Neural cell (in vitro differentiated cells): ENCODE measurements around the gene NME7.

Source experiments
- EP300 ChIP-seq: fragments of 450-650 bp; conservative IDR thresholded peaks from 2 replicates; pipeline ENCODE4 v1.6.1; 2014; ENCODE audit warnings: antibody characterized with exemption, mild to moderate bottlenecking, moderate library complexity; ENCODE audit not compliant: poor library complexity, severe bottlenecking
- EZH2 ChIP-seq: fragments of 200-600, 300-800 bp; shearing (Covaris generic), sonication (generic); IDR thresholded peaks from 2 replicates; pipeline ENCODE4 v1.6.1; 2014; ENCODE audit warnings: antibody characterized with exemption, low read length, borderline replicate concordance, mild to moderate bottlenecking; ENCODE audit not compliant: insufficient read depth, poor library complexity, severe bottlenecking
- POLR2AphosphoS5 ChIP-seq: IDR thresholded peaks from 2 replicates; pipeline ENCODE4 v1.6.1; 2012
- TF ChIP-seq, protein P1 (sequence below): fragments of 450-650 bp; IDR thresholded peaks from 2 replicates; pipeline ENCODE4 v1.5.1; 2014; ENCODE audit warnings: antibody characterized with exemption, mild to moderate bottlenecking, moderate library complexity; ENCODE audit not compliant: poor library complexity, severe bottlenecking

DNA sequence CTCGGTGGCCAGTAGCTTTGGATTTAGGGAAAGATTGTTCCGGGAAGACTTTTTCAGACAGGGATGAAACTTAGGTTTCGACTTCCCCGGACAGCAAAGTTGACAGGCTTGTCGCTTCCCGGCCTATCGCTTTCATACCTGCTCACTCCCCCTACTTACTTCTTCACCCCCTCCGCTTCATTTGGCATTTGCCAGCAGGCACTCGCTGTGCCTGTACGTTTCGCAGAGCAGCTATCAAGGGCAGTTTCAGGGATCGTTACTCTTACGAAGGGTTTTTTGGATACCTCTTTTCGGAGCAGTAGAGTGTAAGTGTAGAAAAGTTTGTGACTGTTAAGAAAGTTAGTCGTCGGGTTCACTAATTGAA lies 791 bp upstream of the NME7 start:
- TF ChIP-seq, protein P1, sequence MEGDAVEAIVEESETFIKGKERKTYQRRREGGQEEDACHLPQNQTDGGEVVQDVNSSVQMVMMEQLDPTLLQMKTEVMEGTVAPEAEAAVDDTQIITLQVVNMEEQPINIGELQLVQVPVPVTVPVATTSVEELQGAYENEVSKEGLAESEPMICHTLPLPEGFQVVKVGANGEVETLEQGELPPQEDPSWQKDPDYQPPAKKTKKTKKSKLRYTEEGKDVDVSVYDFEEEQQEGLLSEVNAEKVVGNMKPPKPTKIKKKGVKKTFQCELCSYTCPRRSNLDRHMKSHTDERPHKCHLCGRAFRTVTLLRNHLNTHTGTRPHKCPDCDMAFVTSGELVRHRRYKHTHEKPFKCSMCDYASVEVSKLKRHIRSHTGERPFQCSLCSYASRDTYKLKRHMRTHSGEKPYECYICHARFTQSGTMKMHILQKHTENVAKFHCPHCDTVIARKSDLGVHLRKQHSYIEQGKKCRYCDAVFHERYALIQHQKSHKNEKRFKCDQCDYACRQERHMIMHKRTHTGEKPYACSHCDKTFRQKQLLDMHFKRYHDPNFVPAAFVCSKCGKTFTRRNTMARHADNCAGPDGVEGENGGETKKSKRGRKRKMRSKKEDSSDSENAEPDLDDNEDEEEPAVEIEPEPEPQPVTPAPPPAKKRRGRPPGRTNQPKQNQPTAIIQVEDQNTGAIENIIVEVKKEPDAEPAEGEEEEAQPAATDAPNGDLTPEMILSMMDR: no peak
- TF ChIP-seq EP300 (no peak), POLR2AphosphoS5 (no peak), EZH2 (no peak)
